HUES64 (cell line): Measurements from ENCODE around the gene ORM2.

Source experiments
- H3K27ac ChIP-seq: 2 replicates; pipeline ENCODE4 v1.7.0; 2013; ENCODE audit warnings: low read depth, low read length, inconsistent platforms
- H3K27me3 ChIP-seq: 2 replicates; pipeline ENCODE4 v1.6.1; 2013; ENCODE audit warnings: mild to moderate bottlenecking, low read length; ENCODE audit not compliant: insufficient read depth
- H3K36me3 ChIP-seq: 2 replicates; pipeline ENCODE4 v1.6.1; 2013; ENCODE audit warnings: mild to moderate bottlenecking, low read length; ENCODE audit not compliant: insufficient read depth
- H3K4me1 ChIP-seq: 2 replicates; pipeline ENCODE4 v1.6.1; 2013; ENCODE audit warnings: mild to moderate bottlenecking, low read length, moderate library complexity; ENCODE audit not compliant: insufficient read depth
- H3K4me3 ChIP-seq: 2 replicates; pipeline ENCODE4 v1.5.1; 2013; ENCODE audit warnings: mild to moderate bottlenecking, low read length, moderate library complexity
- H3K9ac ChIP-seq: 2 replicates; pipeline ENCODE4 v1.6.1; 2013; ENCODE audit warnings: mild to moderate bottlenecking, low read depth, low read length
- H3K9me3 ChIP-seq: 2 replicates; pipeline ENCODE4 v1.6.1; 2013; ENCODE audit warnings: low read depth, low read length; ENCODE audit not compliant: insufficient read depth
- WGBS: fragments of 150-250, 120-280 bp; methylation state at CpG from one replicate; pipeline ENCODE4 v1.1.7; 2013; ENCODE audit warnings: missing lambda C conversion rate; 5-methylcytosine and 5-hydroxymethylcytosine counted together

The ORM2 gene

GRCh38 chr9:114378016-114378415 is 48.3 kb downstream of the ORM2 start:
- Histone ChIP-seq H3K9me3 (no peaks in the 10 kb centered on the region), H3K9ac (no peak overlapping the region), H3K4me3 (no peak overlapping the region), H3K36me3 (peaks cover 13% of the 10 kb centered on the region), H3K27me3 (no peaks in the 10 kb centered on the region), H3K4me1 (peaks cover 22% of the 10 kb centered on the region), H3K27ac (no peak overlapping the region)
- 89% methylated on average over 8 of the region's 8 CpGs for WGBS

GRCh38 chr9:114378883-114379282 is 49.2 kb downstream of the ORM2 start:
- no peak overlapping the region for H3K4me3 ChIP-seq
- H3K9me3 ChIP-seq: no peaks in the 10 kb centered on the region
- WGBS: 93% methylated on average over 5 of the region's 5 CpGs
- no peak overlapping the region for H3K9ac ChIP-seq
- H3K27ac ChIP-seq: no peak overlapping the region
- no peaks in the 10 kb centered on the region for H3K27me3 ChIP-seq
- peaks cover 31% of the 10 kb centered on the region for H3K4me1 ChIP-seq
- peaks cover 13% of the 10 kb centered on the region for H3K36me3 ChIP-seq
